H9 (cell line): ENCODE results near the gene SLC4A1. TPM values are rescaled to one million over a fixed set of nuclear protein-coding genes. Genes with fewer than 3 reads are reported as not detected.

Experiments used
- DNase-seq: peaks from one replicate; pipeline ENCODE4 v3.0.0-alpha.2; 2017
- H2AFZ ChIP-seq: one replicate; pipeline ENCODE4 v1.6.1; 2013; ENCODE audit warnings: mild to moderate bottlenecking, low read length, control low read depth, moderate library complexity
- H2AK5ac ChIP-seq: 2 replicates; pipeline ENCODE4 v1.6.1; 2013; ENCODE audit warnings: low read length, control low read depth, mixed read lengths; ENCODE audit not compliant: insufficient read length
- H2BK120ac ChIP-seq: one replicate; pipeline ENCODE4 v1.6.1; 2013; ENCODE audit warnings: low read depth, mild to moderate bottlenecking, low read length, control low read depth, inconsistent platforms; ENCODE audit not compliant: poor library complexity, severe bottlenecking
- H2BK12ac ChIP-seq: 2 replicates; pipeline ENCODE4 v1.6.1; 2013; ENCODE audit warnings: low read length, control low read depth, mixed read lengths, low read depth; ENCODE audit not compliant: insufficient read length
- H2BK15ac ChIP-seq: 2 replicates; pipeline ENCODE4 v1.6.1; 2013; ENCODE audit warnings: low read depth, low read length, control low read depth
- H2BK20ac ChIP-seq: one replicate; pipeline ENCODE4 v1.6.1; 2013; ENCODE audit warnings: low read depth, mild to moderate bottlenecking, low read length, control low read depth, inconsistent platforms; ENCODE audit not compliant: poor library complexity, severe bottlenecking
- H2BK5ac ChIP-seq: 2 replicates; pipeline ENCODE4 v1.6.1; 2013; ENCODE audit warnings: low read length, control low read depth, mixed read lengths; ENCODE audit not compliant: insufficient read length
- H3K14ac ChIP-seq: 2 replicates; pipeline ENCODE4 v1.6.1; 2013; ENCODE audit warnings: low read length, control low read depth; ENCODE audit not compliant: insufficient read depth
- H3K18ac ChIP-seq: 2 replicates; pipeline ENCODE4 v1.6.1; 2013; ENCODE audit warnings: low read depth, mild to moderate bottlenecking, mixed read lengths, low read length, control low read depth; ENCODE audit not compliant: insufficient read length
- H3K23ac ChIP-seq: 2 replicates; pipeline ENCODE4 v1.6.1; 2013; ENCODE audit warnings: low read length, control low read depth, mixed read lengths, low read depth; ENCODE audit not compliant: insufficient read length
- H3K23me2 ChIP-seq: 2 replicates; pipeline ENCODE4 v1.6.1; 2013; ENCODE audit warnings: low read depth, mild to moderate bottlenecking, mixed read lengths, low read length, control low read depth; ENCODE audit not compliant: insufficient read length, poor library complexity, severe bottlenecking
- H3K27ac ChIP-seq: 2 replicates; pipeline ENCODE4 v1.5.1; 2013; ENCODE audit warnings: low read length, control low read depth, mixed read lengths, low read depth; ENCODE audit not compliant: insufficient read length
- H3K27me3 ChIP-seq: 2 replicates; pipeline ENCODE4 v1.6.1; 2013; ENCODE audit warnings: low read length, control low read depth, inconsistent platforms; ENCODE audit not compliant: insufficient read depth
- H3K4ac ChIP-seq: 2 replicates; pipeline ENCODE4 v1.6.1; 2013; ENCODE audit warnings: low read depth, mild to moderate bottlenecking, control low read depth, inconsistent platforms, low read length, moderate library complexity
- H3K4me1 ChIP-seq: 2 replicates; pipeline ENCODE4 v1.6.1; 2013; ENCODE audit warnings: low read length, control low read depth, inconsistent platforms; ENCODE audit not compliant: insufficient read depth
- H3K4me2 ChIP-seq: 2 replicates; pipeline ENCODE4 v1.6.1; 2013; ENCODE audit warnings: low read length, control low read depth, mixed read lengths; ENCODE audit not compliant: insufficient read length, insufficient read depth
- H3K56ac ChIP-seq: 2 replicates; pipeline ENCODE4 v1.6.1; 2013; ENCODE audit warnings: low read depth, mild to moderate bottlenecking, mixed read lengths, low read length, control low read depth; ENCODE audit not compliant: insufficient read length
- H3K79me1 ChIP-seq: 2 replicates; pipeline ENCODE4 v1.6.1; 2013; ENCODE audit warnings: low read depth, mild to moderate bottlenecking, moderate library complexity, low read length, control low read depth, inconsistent platforms; ENCODE audit not compliant: insufficient read depth, poor library complexity, severe bottlenecking
- H3K79me2 ChIP-seq: 2 replicates; pipeline ENCODE4 v1.6.1; 2013; ENCODE audit warnings: low read length, control low read depth, inconsistent platforms; ENCODE audit not compliant: insufficient read depth
- H3K9ac ChIP-seq: 2 replicates; pipeline ENCODE4 v1.6.1; 2013; ENCODE audit warnings: low read length, control low read depth, mixed read lengths; ENCODE audit not compliant: insufficient read length; ENCODE audit errors: extremely low read depth
- H3K9me3 ChIP-seq: one replicate; pipeline ENCODE4 v1.6.1; 2013; ENCODE audit warnings: low read depth, low read length, inconsistent platforms; ENCODE audit not compliant: control insufficient read depth
- H3T11ph ChIP-seq: one replicate; pipeline ENCODE4 v1.6.1; 2013; ENCODE audit warnings: mild to moderate bottlenecking, low read length, control low read depth, inconsistent platforms
- H4K20me1 ChIP-seq: one replicate; pipeline ENCODE4 v1.6.1; 2013; ENCODE audit not compliant: control insufficient read depth, insufficient read length, insufficient read depth
- H4K5ac ChIP-seq: 2 replicates; pipeline ENCODE4 v1.6.1; 2013; ENCODE audit warnings: low read depth, mild to moderate bottlenecking, mixed read lengths, low read length, control low read depth; ENCODE audit not compliant: insufficient read length
- H4K8ac ChIP-seq: replicated peaks from 2 replicates; pipeline ENCODE4 v1.6.1; 2013; ENCODE audit warnings: low read length, control low read depth, mixed read lengths, low read depth; ENCODE audit not compliant: insufficient read length
- H4K91ac ChIP-seq: 2 replicates; pipeline ENCODE4 v1.6.1; 2013; ENCODE audit warnings: low read depth, mild to moderate bottlenecking, moderate library complexity, mixed read lengths, low read length, control low read depth; ENCODE audit not compliant: insufficient read length
- H3K27ac Mint-ChIP-seq, 3 experiments: 2 replicates in 2 of 3; 3 replicates in 1 of 3; pipeline ENCODE4 v1.8.0; 2020 to 2021; ENCODE audit warnings: mixed read lengths in 3 of 3, mild to moderate bottlenecking in 1 of 3, moderate library complexity in 1 of 3
- H3K27me3 Mint-ChIP-seq: 2 replicates; pipeline ENCODE4 v1.8.0; 2021; ENCODE audit warnings: low read depth, mild to moderate bottlenecking, moderate library complexity, mixed read lengths
- H3K36me3 Mint-ChIP-seq, 3 experiments: 2 replicates in 2 of 3; 3 replicates in 1 of 3; pipeline ENCODE4 v1.8.0; 2020 to 2021; ENCODE audit warnings: low read depth in 3 of 3, mixed read lengths in 3 of 3; ENCODE audit not compliant: insufficient read depth in 1 of 3
- H3K4me1 Mint-ChIP-seq, 2 experiments: 2 replicates each; pipeline ENCODE4 v1.8.0; 2020; ENCODE audit warnings: mixed read lengths in 2 of 2
- H3K4me3 Mint-ChIP-seq, 2 experiments: 2 replicates in 1 of 2; 3 replicates in 1 of 2; pipeline ENCODE4 v1.8.0; 2020 to 2021; ENCODE audit warnings: mild to moderate bottlenecking in 2 of 2, mixed read lengths in 2 of 2, moderate library complexity in 1 of 2
- H3K9me3 Mint-ChIP-seq, 2 experiments: 2 replicates in 1 of 2; 3 replicates in 1 of 2; pipeline ENCODE4 v1.8.0; 2020; ENCODE audit warnings: mild to moderate bottlenecking in 2 of 2, mixed read lengths in 2 of 2, moderate library complexity in 1 of 2
- CTCF ChIP-seq: fragments of 200-600 bp; sonication (generic); conservative IDR thresholded peaks from 3 replicates; pipeline ENCODE4 v1.8.0; 2021; ENCODE audit warnings: antibody characterized with exemption, mild to moderate bottlenecking
- WGBS: extraction: QIAGEN DNeasy Blood & Tissue Kit; methylation state at CpG from one replicate; pipeline ENCODE4 v1.1.7; 2013; ENCODE audit warnings: missing lambda C conversion rate, low lambda C conversion rate, mixed read lengths; ENCODE audit not compliant: insufficient read length; ENCODE audit errors: extremely low coverage; 5-methylcytosine and 5-hydroxymethylcytosine counted together
- total RNA-seq: library from RNA; stranded (reverse); gene quantifications from 2 replicates; pipeline ENCODE4 v1.2.1, GENCODE V29; 2021

Gene SLC4A1
- total RNA-seq, 1 experiment from 2014 or later: not detected

GRCh38 chr17:44247876-44248736, 19.8 kb downstream of the SLC4A1 start:
- Histone ChIP-seq H2BK12ac (no peak overlapping the region), H3K9me3 (no peaks in the 10 kb centered on the region)
- H3K9me3 Mint-ChIP-seq: no peaks in the 10 kb centered on the region

More at GRCh38 chr17:44247876-44248736, 19.8 kb downstream of the SLC4A1 start:
- DNase-seq: no peak
- no peak overlapping the region for H3K27ac ChIP-seq
- no peak overlapping the region for H3K14ac ChIP-seq
- no peaks in the 10 kb centered on the region for H3K79me2 ChIP-seq
- no peak overlapping the region for H2BK20ac ChIP-seq
- Mint-ChIP-seq H3K4me1 (peaks cover 13 to 33% of the 10 kb centered on the region in 2 experiments), H3K4me3 (no peak overlapping the region; a peak in 1 of 5 replicates), H3K27ac (no peak overlapping the region), H3K27me3 (peaks cover 2% of the 10 kb centered on the region), H3K36me3 (no peaks in the 10 kb centered on the region; a peak in 2 of 7 replicates)
- H3K18ac ChIP-seq: no peak overlapping the region
- H3K23me2 ChIP-seq: no peaks in the 10 kb centered on the region
- no peak overlapping the region for H4K91ac ChIP-seq
- no peaks in the 10 kb centered on the region for H3K4me1 ChIP-seq
- H3K9ac ChIP-seq: no peak overlapping the region
- H2BK5ac ChIP-seq: no peak overlapping the region
- H2AK5ac ChIP-seq: no peak overlapping the region
- H2BK15ac ChIP-seq: no peak overlapping the region
- no peak overlapping the region for H4K8ac ChIP-seq
- no peak overlapping the region for H2AFZ ChIP-seq
- no peak overlapping the region for H3K4me2 ChIP-seq
- H4K20me1 ChIP-seq: no peaks in the 10 kb centered on the region
- H3K4ac ChIP-seq: no peak overlapping the region
- no peak overlapping the region for H3K23ac ChIP-seq
- no peak for TF ChIP-seq CTCF
- H3K56ac ChIP-seq: no peak overlapping the region
- no peak overlapping the region for H2BK120ac ChIP-seq
- no CpG with 5 or more reads among the region's 10 CpGs for WGBS
- no peak overlapping the region for H4K5ac ChIP-seq
- no peaks in the 10 kb centered on the region for H3K79me1 ChIP-seq
- no peaks in the 10 kb centered on the region for H3K27me3 ChIP-seq
- H3T11ph ChIP-seq: no peak overlapping the region
